Inflammatory macrophage (primary cell): ENCODE measurements around the gene METTL1.
A peak's percentile ranks its signal among the peaks of the same experiment; 100 is the strongest.

Experiments used
- DNase-seq, 2 donors: peaks; one replicate each; pipeline ENCODE4 v3.0.0-alpha.2; 2020 to 2022

The METTL1 gene

DNA sequence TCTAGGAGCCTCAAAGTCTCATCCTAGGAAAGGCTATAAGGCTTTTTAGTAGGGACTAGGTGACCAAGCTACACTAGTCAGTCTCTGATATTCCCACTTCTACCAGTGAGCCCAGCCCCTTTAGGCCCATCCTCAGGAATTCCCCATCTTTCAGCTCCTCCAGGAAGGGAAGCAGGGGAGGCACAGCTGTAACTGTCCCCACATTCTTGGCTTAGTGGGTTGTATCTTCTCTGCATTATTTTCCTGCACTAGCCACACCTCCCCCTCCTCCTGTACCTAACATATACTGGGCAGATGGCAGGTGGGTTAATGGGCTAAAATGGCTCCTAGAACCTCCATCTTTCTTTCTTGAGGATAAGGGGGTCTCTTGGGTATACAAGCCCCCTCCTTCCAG lies 4.6 kb downstream of the METTL1 start:
- no peak for DNase-seq

GRCh38 chr12:57766464-57767304 lies 5.2 kb downstream of the METTL1 start, which contains the start of gene CYP27B1:
Gene CYP27B1 (minus strand): TSS chr12:57767078. CDS start chr12:57767041, 37 bp downstream.
- peak in 1 of 2 donors; percentile 61 for DNase-seq

- DNase-seq = peak in 1 of 2 donors; percentile 35
Measured at GRCh38 chr12:57765698-57766463, 6.0 kb downstream of the METTL1 start.

- peak in 1 of 2 donors; percentile 51 for DNase-seq
Measured at GRCh38 chr12:57765003-57765697, 6.8 kb downstream of the METTL1 start.

DNA sequence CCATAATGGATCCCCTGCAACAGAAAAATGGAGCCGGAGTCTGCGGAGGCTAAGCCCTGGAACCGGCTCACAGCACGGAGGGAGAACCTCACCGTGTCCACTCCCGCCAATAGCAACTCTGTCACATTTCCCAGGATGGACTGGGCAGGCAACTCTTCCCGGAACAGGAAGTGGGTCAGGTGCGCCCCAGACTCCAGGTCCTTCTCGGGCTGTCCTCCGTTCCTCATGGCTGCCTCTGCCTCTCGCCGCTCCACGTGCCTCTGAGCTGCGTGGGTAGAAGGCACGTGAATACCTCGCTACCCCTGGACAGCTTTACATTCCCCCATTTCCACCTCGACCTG lies 7.3 kb downstream of the METTL1 start:
- no peak for DNase-seq

DNA sequence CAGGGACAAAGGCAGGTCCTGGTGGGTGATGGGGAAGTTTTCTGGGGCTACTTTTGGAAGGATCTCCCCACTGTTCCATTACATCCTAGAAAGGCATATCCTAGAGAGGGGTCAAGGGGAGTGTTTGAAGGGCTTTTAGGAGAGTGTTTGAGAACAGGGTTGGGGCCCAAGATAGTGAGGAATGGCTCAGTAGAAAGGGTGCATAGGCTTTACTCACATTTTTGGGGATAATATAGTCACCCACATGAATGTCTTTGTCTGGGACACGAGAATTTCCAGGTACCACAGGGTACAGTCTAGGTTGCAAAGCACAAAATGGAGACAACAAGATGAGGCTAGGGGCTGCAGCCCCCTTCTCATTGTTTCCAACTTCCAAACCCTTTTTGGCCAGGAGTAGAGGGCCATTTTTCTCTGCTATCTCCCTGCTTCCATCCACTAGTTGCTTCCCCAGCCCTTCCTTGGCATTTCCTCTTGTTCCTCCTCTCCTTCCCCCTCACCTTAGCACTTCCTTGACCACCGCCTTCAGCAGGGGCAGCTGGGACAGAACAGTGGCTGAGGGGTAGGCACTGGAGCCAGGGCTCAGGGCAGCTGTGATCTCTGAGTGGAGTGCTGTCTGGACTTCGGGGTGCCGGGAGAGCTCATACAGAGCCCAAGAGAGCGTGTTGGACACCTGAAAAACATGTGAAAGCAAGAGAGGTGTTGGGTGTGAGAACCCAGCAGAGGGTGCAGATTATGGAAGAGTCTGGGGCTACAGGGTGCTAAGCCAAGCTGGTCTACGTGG lies 7.8 kb downstream of the METTL1 start:
- no peak for DNase-seq

DNA sequence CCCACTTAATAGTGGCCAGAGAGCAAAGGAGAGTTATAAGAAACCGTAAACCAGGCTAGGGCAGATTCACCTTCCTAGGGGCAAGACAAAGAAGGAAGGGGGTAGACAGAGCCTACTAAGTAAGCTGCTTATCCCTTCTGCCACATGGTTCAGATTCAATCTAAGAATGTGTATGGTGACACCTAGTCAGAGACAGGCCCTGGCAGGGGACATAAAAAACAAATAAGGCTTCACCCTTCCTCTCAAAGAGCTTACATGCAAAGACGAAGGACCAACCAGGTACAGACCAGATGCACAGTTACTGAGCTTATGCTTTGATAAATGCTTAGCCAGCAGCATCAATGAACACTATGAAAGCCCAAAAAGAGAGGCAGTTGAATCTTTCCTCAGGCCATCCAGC lies 9.4 kb downstream of the METTL1 start:
- DNase-seq = no peak

- DNase-seq = no peak
Measured at GRCh38 chr12:57761391-57761998, 10.4 kb downstream of the METTL1 start.

GRCh38 chr12:57760347-57760982 lies 11.4 kb downstream of the METTL1 start:
- DNase-seq = no peak

GRCh38 chr12:57759360-57759980 lies 12.4 kb downstream of the METTL1 start:
- DNase-seq = no peak

DNA sequence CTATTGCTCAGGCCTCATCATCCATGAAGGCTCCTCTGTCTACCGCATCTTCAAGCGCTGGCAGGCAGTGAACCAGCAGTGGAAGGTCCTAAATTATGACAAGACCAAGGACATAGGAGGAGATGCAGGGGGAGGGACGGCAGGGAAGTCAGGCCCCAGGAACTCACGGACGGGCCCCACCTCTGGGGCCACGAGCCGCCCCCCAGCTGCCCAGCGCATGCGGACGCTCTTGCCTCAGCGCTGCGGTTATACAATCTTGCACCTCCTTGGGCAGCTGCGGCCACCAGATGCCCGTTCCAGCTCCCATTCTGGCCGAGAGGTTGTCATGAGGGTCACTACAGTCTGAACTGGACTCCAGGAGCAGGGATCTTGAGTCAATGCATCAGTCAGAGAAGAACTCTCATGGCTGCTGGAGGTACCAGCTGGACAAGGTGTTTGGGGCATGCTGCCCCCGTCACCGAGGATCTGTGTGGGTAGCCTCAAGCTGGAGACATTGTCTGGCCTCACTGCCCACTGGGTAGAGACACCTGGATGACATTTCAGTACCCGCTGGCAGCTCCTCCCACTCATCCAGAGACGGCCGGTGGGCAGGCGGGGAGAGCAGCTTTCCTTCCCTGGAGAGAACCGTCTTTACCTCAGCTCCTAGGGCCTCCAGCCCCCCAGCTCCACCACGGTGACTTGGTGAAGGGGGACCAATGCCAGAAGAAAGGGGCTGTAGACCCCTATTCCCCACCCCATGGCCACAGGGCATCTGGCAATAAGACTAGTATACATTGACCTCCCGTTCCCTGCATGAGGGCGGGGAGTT lies 13.1 kb downstream of the METTL1 start:
- no peak for DNase-seq

- DNase-seq = no peak
Measured at GRCh38 chr12:57757771-57758170, 14.1 kb downstream of the METTL1 start.

DNA sequence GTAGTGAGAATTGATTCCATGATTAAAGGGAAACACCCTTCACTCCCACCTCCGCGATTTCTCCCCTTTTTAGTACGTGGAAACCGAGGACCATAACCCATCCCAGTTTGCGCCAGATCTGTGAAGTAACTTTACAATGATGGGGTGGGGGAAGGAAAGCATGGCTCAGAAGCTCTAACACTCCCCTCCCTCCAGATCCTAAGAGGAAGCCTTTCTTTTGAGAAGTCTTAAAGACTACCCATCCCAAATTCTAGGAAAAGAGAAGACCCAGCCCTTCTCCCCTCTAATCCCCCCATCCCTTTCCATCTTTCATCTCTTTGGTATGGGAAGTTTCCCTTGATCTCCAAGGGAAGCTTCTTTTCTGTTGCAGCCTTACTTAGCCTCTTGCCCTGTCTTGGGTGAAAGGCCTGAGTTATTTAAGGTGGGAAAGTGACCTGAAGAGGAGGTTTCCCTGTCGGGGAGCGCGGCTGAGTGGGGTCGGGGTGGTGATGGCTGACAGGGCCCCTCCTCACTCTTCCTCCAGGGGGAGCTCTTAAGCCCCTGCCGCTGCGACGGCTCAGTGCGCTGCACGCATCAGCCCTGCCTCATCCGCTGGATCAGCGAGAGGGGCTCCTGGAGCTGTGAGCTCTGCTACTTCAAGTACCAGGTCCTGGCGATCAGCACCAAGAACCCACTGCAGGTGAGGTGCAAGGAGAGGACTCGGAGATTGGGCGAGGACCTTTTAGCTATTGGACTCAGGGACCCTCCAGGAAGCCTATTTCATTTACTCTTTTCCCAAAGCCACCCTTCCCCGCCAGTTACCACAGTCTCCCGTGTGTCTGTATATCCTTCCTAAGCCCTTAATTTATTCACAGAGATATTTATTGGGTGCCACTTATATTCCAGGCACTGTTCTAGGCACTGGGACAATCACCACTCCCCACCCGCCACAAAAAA lies 15.2 kb downstream of the METTL1 start:
- peak; percentile 48 to 61 for DNase-seq

DNA sequence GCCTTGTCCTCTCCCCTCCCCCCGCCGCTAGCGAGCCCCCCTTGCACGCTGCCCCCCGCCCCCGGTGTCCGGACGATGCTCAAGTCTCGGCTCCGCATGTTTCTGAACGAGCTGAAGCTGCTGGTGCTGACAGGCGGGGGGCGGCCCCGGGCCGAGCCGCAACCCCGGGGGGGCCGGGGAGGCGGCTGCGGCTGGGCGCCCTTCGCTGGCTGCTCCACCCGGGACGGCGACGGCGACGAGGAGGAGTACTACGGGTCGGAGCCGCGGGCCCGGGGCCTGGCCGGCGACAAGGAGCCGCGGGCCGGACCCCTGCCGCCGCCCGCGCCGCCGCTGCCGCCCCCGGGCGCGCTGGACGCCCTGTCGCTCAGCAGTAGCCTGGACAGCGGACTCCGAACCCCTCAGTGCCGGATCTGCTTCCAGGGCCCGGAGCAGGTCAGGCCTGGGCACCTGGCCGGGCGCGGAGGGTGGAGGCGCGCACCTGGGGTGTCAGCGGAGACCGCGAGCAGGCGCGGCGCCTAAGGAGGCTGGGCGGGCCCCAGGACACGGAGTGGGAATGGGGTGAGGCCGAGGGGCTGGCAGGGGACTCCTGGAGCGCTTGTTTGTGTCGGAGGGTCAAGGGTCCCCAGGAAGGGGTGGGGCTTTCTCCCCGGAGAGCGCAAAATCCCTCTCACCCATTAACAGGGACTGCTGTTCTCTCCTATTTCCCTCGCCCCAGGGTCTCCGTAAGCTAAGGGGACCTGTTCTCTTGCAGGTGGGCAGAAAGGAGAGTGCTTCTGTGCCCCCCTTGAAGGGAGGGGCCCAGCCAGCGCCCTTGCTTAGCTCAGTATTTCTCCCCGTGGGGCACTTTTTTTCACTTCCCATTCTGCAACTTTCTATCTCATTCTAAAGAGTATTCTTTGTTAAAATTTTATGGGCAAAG lies 16.2 kb downstream of the METTL1 start:
- no peak for DNase-seq

- DNase-seq = no peak
Measured at GRCh38 chr12:57755194-57755453, 16.8 kb downstream of the METTL1 start.

DNA sequence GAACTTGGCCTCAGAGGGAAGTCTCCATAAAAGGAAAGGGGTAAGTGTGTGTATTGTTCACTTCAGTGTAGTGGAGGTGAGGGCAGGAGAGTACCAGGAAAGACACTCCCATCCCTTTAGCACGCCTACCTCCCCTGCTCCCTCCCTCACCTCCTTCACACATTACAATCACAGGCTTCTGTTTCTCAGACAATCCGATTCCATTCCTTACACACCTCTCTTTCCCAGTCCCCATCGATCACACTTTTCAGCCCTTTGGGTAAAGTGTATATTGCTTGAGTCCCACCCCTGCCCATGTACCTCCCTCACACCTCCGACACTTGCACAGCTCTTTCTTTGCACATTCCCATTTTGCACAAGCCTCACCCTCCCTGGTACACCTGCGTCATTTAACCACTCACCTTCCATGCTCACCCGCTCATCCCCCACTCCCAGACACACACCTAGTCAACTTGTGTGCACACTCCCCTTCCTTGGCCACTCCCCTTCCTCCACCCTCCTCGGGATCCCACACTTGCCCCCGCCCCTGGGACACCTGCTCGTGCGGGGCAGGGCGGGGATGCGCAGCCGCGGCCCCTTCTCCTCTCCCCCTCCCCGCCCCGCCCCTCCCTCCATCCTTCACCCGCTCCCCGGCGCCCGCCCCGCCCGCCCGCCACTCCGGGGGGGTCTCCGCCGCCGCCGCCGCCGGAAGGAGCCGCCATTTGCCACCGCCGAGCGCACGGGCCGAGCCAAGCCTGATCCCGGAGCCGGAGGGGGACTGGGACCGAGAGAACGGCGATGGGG lies 17.3 kb downstream of the METTL1 start, which contains the start of gene MARCHF9:
TSS of gene MARCHF9 (plus strand) at position 693 of the 783 bp plus-strand sequence. CDS start 426 bp downstream, outside the sequence.
- no peak for DNase-seq

DNA sequence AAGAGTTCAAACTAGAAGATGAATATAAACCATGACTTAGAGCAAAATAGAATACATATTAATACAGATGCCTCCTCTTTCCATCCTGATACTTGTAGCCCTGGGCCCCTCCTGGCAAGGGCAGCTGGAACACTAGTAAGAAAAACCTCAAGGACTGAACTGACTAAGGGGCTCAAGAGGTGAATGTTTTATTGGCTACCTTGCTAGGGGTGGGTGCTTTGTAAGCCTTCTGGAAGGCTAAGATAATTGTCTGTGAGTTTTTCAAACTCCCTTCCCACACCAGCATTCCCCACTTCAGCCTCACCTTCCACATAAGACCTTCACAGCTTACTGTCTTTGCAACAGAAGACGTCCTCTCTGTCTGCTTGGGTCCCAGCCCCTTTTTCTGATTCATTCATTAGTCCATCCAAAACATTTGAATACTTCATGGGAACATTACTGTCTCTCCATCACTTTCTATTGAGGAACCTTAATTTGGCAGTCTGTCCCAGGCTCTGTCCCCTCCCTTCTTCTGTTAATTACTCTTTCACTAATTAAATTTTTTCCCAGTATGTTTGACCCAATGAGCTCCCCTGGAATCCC lies 18.1 kb downstream of the METTL1 start:
- DNase-seq = no peak
